SK-N-SH (cell line): ENCODE data around the gene CPNE2. TPM values are rescaled to one million over a fixed set of nuclear protein-coding genes. Genes with fewer than 3 reads are reported as not detected.

ENCODE experiments used
- CTCF ChIA-PET: fragments of 300-600, 350-600 bp; formaldehyde crosslinking; extraction: SDS; loops from one replicate; lab custom pipeline; 2021; lab: Yijun Ruan, JAX
- POLR2A ChIA-PET: fragments of 350-600 bp; sonication (Branson Sonifier 250); formaldehyde crosslinking; extraction: SDS; loops from one replicate; lab custom pipeline; 2020; ENCODE audit warnings: antibody characterized with exemption, inconsistent platforms; lab: Yijun Ruan, JAX
- DNase-seq: peaks from one replicate; pipeline ENCODE4 v3.0.0; 2012
- H2AFZ ChIP-seq: fragments of 200-600 bp; sonication (generic); 2 replicates; pipeline ENCODE4 v1.8.1; 2016; ENCODE audit warnings: antibody characterized with exemption, mild to moderate bottlenecking, low read depth
- H3F3A ChIP-seq: fragments of 200-600 bp; sonication (generic); replicated peaks from 2 replicates; pipeline ENCODE3; 2016; ENCODE audit warnings: antibody characterized with exemption, mild to moderate bottlenecking; ENCODE audit not compliant: insufficient read depth
- H3K27ac ChIP-seq, 2 experiments: fragments of 200-500 bp in 1 of 2; fragments of 200-600 bp in 1 of 2; sonication (Bioruptor generic) in 1 of 2; sonication (generic), shearing (Covaris generic) in 1 of 2; 2 replicates each; pipeline versions ENCODE4 v1.5.1 to v1.6.1; 2014 to 2016; ENCODE audit warnings: low read depth in 2 of 2, inconsistent platforms in 1 of 2, low read length in 1 of 2, mild to moderate bottlenecking in 1 of 2, mixed read lengths in 1 of 2
- H3K27me3 ChIP-seq: fragments of 200-600 bp; sonication (generic), shearing (Covaris generic); 2 replicates; pipeline ENCODE4 v1.6.1; 2016; ENCODE audit warnings: mixed run types; ENCODE audit not compliant: insufficient read depth
- H3K36me3 ChIP-seq, 2 experiments: fragments of 200-500 bp in 1 of 2; fragments of 200-600 bp in 1 of 2; sonication (Bioruptor generic) in 1 of 2; sonication (generic) in 1 of 2; replicated peaks in 1 of 2; 2 replicates each; pipeline versions ENCODE3 to v1.5.1; 2014 to 2016; ENCODE audit warnings: low read length in 1 of 2, mild to moderate bottlenecking in 1 of 2; ENCODE audit not compliant: insufficient read depth in 2 of 2, control insufficient read depth in 1 of 2
- H3K4me1 ChIP-seq, 2 experiments: fragments of 200-500 bp in 1 of 2; fragments of 200-600 bp in 1 of 2; sonication (Bioruptor generic) in 1 of 2; sonication (generic), shearing (Covaris generic) in 1 of 2; 2 replicates each; pipeline versions ENCODE4 v1.5.1 to v1.6.1; 2014 to 2016; ENCODE audit warnings: low read depth in 1 of 2, low read length in 1 of 2, mixed run types in 1 of 2; ENCODE audit not compliant: insufficient read depth in 2 of 2, control insufficient read depth in 1 of 2
- H3K4me2 ChIP-seq: fragments of 200-600 bp; sonication (generic), shearing (Covaris generic); 2 replicates; pipeline ENCODE4 v1.6.1; 2017; ENCODE audit warnings: mixed run types
- H3K4me3 ChIP-seq, 2 experiments: fragments of 200-500 bp in 1 of 2; fragments of 200-600 bp in 1 of 2; sonication (Bioruptor generic) in 1 of 2; sonication (generic), shearing (Covaris generic) in 1 of 2; 2 replicates each; pipeline versions ENCODE4 v1.5.1 to v1.8.1; 2014 to 2016; ENCODE audit warnings: low read depth in 2 of 2, inconsistent platforms in 1 of 2, low read length in 1 of 2, mild to moderate bottlenecking in 1 of 2, mixed read lengths in 1 of 2, moderate library complexity in 1 of 2
- H3K79me2 ChIP-seq: fragments of 200-600 bp; sonication (generic); 2 replicates; pipeline ENCODE4 v1.8.1; 2017; ENCODE audit warnings: mild to moderate bottlenecking; ENCODE audit not compliant: insufficient read depth
- H3K9ac ChIP-seq: fragments of 200-600 bp; sonication (generic); 2 replicates; pipeline ENCODE4 v1.6.1; 2017; ENCODE audit warnings: mixed run types
- H3K9me2 ChIP-seq: fragments of 200-600 bp; sonication (generic); 2 replicates; pipeline ENCODE4 v1.6.1; 2017; ENCODE audit warnings: mixed run types
- H3K9me3 ChIP-seq: fragments of 200-600 bp; sonication (generic); 2 replicates; pipeline ENCODE4 v1.6.1; 2017; ENCODE audit warnings: mixed run types, mild to moderate bottlenecking, moderate library complexity
- H4K20me1 ChIP-seq: fragments of 200-600 bp; sonication (generic); 2 replicates; pipeline ENCODE4 v1.6.1; 2017; ENCODE audit warnings: mild to moderate bottlenecking, mixed run types; ENCODE audit not compliant: insufficient read depth
- CHD2 ChIP-seq: fragments of 150-350 bp; IDR thresholded peaks from 2 replicates; pipeline ENCODE4 v1.6.1; 2018; ENCODE audit warnings: low read length; ENCODE audit not compliant: partially characterized antibody
- ELF1 ChIP-seq: IDR thresholded peaks from 2 replicates; pipeline ENCODE4 v1.4.0; 2012
- EP300 ChIP-seq, 2 experiments: IDR thresholded peaks; 2 replicates each; pipeline versions ENCODE4 v1.4.0 to v1.6.1; 2012; ENCODE audit warnings: borderline replicate concordance in 1 of 2, low read depth in 1 of 2, low read length in 1 of 2
- EZH2phosphoT487 ChIP-seq: fragments of 200-600 bp; sonication (generic); IDR thresholded peaks from 2 replicates; pipeline ENCODE4 v1.6.1; 2017; ENCODE audit warnings: low read depth, mixed run types, mild to moderate bottlenecking, antibody characterized with exemption, moderate library complexity, borderline replicate concordance
- FOXJ3 ChIP-seq: sonication (generic); formaldehyde crosslinking; IDR thresholded peaks from 2 replicates; pipeline ENCODE4 v1.5.1; 2020; ENCODE audit warnings: mild to moderate bottlenecking, missing genetic modification reagents
- JUND ChIP-seq: IDR thresholded peaks from 2 replicates; pipeline ENCODE4 v1.4.0; 2012
- MEF2A ChIP-seq: IDR thresholded peaks from 2 replicates; pipeline ENCODE4 v1.4.0; 2012; ENCODE audit warnings: low read depth, borderline replicate concordance
- NRF1 ChIP-seq: IDR thresholded peaks from 2 replicates; pipeline ENCODE4 v1.6.1; 2012; ENCODE audit warnings: low read depth, mild to moderate bottlenecking, low read length
- RCOR1 ChIP-seq: fragments of 150-350 bp; IDR thresholded peaks from 2 replicates; pipeline ENCODE4 v1.6.1; 2017; ENCODE audit warnings: antibody characterized with exemption, low read length
- TEAD4 ChIP-seq: IDR thresholded peaks from 2 replicates; pipeline ENCODE4 v1.4.0; 2012; ENCODE audit warnings: mild to moderate bottlenecking, borderline replicate concordance; ENCODE audit not compliant: insufficient read depth
- WGBS: methylation state at CpG from one replicate; pipeline ENCODE4 v1.1.6; 2017; ENCODE audit warnings: low lambda C conversion rate; 5-methylcytosine and 5-hydroxymethylcytosine counted together
- polyA plus RNA-seq, 3 experiments: library from polyadenylated mRNA; depleted of rRNA; stranded (reverse); fragments of >200 nt; gene quantifications; 2 replicates each; pipeline ENCODE4 v1.2.3, GENCODE V29; 2012
- TF ChIP-seq, protein P1 (sequence below): IDR thresholded peaks from 2 replicates; pipeline ENCODE4 v1.4.0; 2012; ENCODE audit warnings: low read depth, borderline replicate concordance
- TF ChIP-seq, protein P2 (sequence below): IDR thresholded peaks from 2 replicates; pipeline ENCODE4 v1.6.1; 2012; ENCODE audit warnings: mild to moderate bottlenecking, low read depth, low read length, moderate library complexity
- TF ChIP-seq, protein P3 (sequence below): fragments of 150-350 bp; IDR thresholded peaks from 2 replicates; pipeline ENCODE4 v1.6.1; 2017; ENCODE audit warnings: antibody characterized with exemption, low read length, low read depth, borderline replicate concordance

CPNE2 gene
- polyA plus RNA-seq, 1 of the 3 experiments (the other 2 are of a cell fraction), result 73.0 TPM

DNA sequence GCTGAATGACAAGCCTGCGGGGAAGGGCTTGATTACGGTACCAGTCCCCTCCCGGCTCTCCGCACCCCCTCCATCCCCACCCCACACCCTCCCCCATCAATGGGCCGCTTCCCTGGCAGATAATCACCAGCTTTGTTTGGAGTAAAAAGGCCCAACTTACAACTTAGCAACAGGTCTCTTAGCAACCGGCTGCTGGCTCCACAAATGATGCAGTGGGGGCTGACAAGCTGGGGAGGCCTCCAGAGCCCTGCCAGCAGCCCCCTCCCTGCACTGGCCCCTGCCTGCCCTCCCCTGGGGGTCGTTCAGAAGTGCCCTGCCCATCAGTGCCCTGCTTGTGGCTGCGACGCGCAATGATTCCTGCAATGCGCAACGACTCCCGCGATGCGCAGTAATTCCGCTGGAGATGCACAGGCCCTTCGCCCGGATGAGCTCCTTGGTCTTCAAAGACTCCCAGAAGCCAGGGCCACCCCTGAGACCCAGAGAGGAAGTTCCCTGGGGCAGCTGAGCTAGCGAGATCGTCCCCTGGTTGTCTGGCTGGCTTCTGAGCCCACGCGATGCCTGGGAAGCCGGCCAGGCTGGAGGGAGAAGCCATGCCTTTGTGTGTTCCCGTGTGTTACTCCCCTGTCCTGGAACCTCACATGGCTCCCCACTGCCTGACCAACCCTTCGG, 23.3 kb downstream of the CPNE2 start:
- Histone ChIP-seq H4K20me1 (0 out of 2 replicates have a peak, but pooled peaks cover under 1% of the 10 kb centered on the region), H3K9me2 (no peaks in the 10 kb centered on the region), H3K79me2 (no peaks in the 10 kb centered on the region), H3K9ac (no peak overlapping the region), H3K4me2 (peak overlapping the region; percentile 7; the same call in 1 of the 2 replicates), H3K9me3 (no peaks in the 10 kb centered on the region), H3K4me1 (peaks cover 0 to 15% of the 10 kb centered on the region in 2 experiments; a peak in 1 of 4 replicates), H3K27ac (peak overlapping the region; percentile 51 to 57), H2AFZ (no peak overlapping the region), H3F3A (peaks cover 4% of the 10 kb centered on the region), H3K27me3 (no peaks in the 10 kb centered on the region), H3K4me3 (no peak overlapping the region), H3K36me3 (peaks cover 0 to 7% of the 10 kb centered on the region in 2 experiments)
- ChIA-PET POLR2A (no interaction called here), CTCF (no interaction called here)
- no peak for TF ChIP-seq JUND
- no peak for TF ChIP-seq TEAD4
- TF ChIP-seq NRF1, result no peak
- TF ChIP-seq ELF1, result no peak
- no peak for TF ChIP-seq EP300 (IDR thresholded peaks at IDR 0.05; ENCODE audit: borderline replicate concordance in 1 of 2, low read depth in 1 of 2, low read length in 1 of 2)
- no peak for TF ChIP-seq MEF2A
- TF ChIP-seq, protein P1, sequence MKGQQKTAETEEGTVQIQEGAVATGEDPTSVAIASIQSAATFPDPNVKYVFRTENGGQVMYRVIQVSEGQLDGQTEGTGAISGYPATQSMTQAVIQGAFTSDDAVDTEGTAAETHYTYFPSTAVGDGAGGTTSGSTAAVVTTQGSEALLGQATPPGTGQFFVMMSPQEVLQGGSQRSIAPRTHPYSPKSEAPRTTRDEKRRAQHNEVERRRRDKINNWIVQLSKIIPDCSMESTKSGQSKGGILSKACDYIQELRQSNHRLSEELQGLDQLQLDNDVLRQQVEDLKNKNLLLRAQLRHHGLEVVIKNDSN, result peak; percentile 76
- TF ChIP-seq, protein P2, sequence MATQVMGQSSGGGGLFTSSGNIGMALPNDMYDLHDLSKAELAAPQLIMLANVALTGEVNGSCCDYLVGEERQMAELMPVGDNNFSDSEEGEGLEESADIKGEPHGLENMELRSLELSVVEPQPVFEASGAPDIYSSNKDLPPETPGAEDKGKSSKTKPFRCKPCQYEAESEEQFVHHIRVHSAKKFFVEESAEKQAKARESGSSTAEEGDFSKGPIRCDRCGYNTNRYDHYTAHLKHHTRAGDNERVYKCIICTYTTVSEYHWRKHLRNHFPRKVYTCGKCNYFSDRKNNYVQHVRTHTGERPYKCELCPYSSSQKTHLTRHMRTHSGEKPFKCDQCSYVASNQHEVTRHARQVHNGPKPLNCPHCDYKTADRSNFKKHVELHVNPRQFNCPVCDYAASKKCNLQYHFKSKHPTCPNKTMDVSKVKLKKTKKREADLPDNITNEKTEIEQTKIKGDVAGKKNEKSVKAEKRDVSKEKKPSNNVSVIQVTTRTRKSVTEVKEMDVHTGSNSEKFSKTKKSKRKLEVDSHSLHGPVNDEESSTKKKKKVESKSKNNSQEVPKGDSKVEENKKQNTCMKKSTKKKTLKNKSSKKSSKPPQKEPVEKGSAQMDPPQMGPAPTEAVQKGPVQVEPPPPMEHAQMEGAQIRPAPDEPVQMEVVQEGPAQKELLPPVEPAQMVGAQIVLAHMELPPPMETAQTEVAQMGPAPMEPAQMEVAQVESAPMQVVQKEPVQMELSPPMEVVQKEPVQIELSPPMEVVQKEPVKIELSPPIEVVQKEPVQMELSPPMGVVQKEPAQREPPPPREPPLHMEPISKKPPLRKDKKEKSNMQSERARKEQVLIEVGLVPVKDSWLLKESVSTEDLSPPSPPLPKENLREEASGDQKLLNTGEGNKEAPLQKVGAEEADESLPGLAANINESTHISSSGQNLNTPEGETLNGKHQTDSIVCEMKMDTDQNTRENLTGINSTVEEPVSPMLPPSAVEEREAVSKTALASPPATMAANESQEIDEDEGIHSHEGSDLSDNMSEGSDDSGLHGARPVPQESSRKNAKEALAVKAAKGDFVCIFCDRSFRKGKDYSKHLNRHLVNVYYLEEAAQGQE, result no peak
- TF ChIP-seq, protein P3, sequence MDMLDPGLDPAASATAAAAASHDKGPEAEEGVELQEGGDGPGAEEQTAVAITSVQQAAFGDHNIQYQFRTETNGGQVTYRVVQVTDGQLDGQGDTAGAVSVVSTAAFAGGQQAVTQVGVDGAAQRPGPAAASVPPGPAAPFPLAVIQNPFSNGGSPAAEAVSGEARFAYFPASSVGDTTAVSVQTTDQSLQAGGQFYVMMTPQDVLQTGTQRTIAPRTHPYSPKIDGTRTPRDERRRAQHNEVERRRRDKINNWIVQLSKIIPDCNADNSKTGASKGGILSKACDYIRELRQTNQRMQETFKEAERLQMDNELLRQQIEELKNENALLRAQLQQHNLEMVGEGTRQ, result peak; percentile 32; the same call in 1 of the 2 replicates
- no peak for TF ChIP-seq CHD2
- TF ChIP-seq RCOR1, result no peak
- TF ChIP-seq FOXJ3 (CRISPR knock-in tag), result no peak
- no peak for TF ChIP-seq EZH2phosphoT487
- WGBS, result 76% methylated on average over 18 of the region's 25 CpGs
- DNase-seq, result peak; percentile 70
